OCI-LY3 (cell line): Measurements from ENCODE around the gene PAWR.

Experiments used
- EZH2phosphoT487 ChIP-seq: fragments of 200-600 bp; shearing (Covaris generic); IDR thresholded peaks from 2 replicates; pipeline ENCODE4 v1.6.1; 2018; ENCODE audit warnings: antibody characterized with exemption, mixed run types, low read depth
- TF ChIP-seq, protein P1 (sequence below): fragments of 200-600, 300-600 bp; sonication (generic); IDR thresholded peaks from 2 replicates; pipeline ENCODE4 v1.5.1; 2014; ENCODE audit warnings: antibody characterized with exemption, low read length, low read depth

GRCh38 chr12:79535751-79536150 lies 155.0 kb downstream of the PAWR start:
- TF ChIP-seq, protein P1, sequence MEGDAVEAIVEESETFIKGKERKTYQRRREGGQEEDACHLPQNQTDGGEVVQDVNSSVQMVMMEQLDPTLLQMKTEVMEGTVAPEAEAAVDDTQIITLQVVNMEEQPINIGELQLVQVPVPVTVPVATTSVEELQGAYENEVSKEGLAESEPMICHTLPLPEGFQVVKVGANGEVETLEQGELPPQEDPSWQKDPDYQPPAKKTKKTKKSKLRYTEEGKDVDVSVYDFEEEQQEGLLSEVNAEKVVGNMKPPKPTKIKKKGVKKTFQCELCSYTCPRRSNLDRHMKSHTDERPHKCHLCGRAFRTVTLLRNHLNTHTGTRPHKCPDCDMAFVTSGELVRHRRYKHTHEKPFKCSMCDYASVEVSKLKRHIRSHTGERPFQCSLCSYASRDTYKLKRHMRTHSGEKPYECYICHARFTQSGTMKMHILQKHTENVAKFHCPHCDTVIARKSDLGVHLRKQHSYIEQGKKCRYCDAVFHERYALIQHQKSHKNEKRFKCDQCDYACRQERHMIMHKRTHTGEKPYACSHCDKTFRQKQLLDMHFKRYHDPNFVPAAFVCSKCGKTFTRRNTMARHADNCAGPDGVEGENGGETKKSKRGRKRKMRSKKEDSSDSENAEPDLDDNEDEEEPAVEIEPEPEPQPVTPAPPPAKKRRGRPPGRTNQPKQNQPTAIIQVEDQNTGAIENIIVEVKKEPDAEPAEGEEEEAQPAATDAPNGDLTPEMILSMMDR, result no peak
- no peak for TF ChIP-seq EZH2phosphoT487
